ENCODE measurements around the gene NFKBIL1.

The NFKBIL1 gene

GRCh38 chr6:31529329-31530150 lies 17.9 kb upstream of the NFKBIL1 start:
- Histone ChIP-seq H3K9me3 (ENCODE audit: control insufficient read depth, low read length) (no peaks in the 10 kb centered on the region), H3K4me3 (ENCODE audit: low read length) (no peak overlapping the region), H3K4me1 (ENCODE audit: control insufficient read depth, insufficient read depth, low read length) (peaks cover 8% of the 10 kb centered on the region), H3K36me3 (ENCODE audit: control insufficient read depth, insufficient read depth, low read length) (peaks cover 16% of the 10 kb centered on the region), H3K9ac (ENCODE audit: low read length) (no peak overlapping the region), H3K27me3 (ENCODE audit: control insufficient read depth, insufficient read depth, low read length) (no peaks in the 10 kb centered on the region)

DNA sequence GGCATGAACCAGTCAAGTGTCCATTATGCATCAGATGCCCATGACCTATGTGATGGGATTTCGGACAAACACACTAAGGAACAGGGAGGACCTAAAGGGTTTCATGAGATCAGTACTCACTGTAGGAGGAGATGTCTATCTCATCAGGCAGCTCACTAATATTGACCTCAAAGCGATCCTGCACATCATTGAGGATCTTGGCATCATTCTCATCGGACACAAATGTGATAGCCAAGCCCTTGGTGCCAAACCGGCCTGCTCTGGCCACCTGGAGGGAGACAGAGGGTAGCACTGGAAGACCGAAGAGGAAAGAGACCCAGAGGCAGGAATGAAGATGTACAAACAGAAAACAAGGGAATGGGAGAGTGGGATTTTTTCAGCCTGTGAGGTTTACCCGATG lies 16.7 kb upstream of the NFKBIL1 start:
- H3K4me1 ChIP-seq (ENCODE audit: control insufficient read depth, insufficient read depth, low read length) = peaks cover 7% of the 10 kb centered on the region
- H3K27me3 ChIP-seq (ENCODE audit: control insufficient read depth, insufficient read depth, low read length) = no peaks in the 10 kb centered on the region
- H3K4me3 ChIP-seq (ENCODE audit: low read length) = no peak overlapping the region
- no peaks in the 10 kb centered on the region for H3K9me3 ChIP-seq (ENCODE audit: control insufficient read depth, low read length)
- H3K9ac ChIP-seq (ENCODE audit: low read length) = no peak overlapping the region
- H3K36me3 ChIP-seq (ENCODE audit: control insufficient read depth, insufficient read depth, low read length) = peaks cover 16% of the 10 kb centered on the region

- Histone ChIP-seq H3K9me3 (ENCODE audit: control insufficient read depth, low read length) (no peaks in the 10 kb centered on the region), H3K4me1 (ENCODE audit: control insufficient read depth, insufficient read depth, low read length) (peaks cover 2% of the 10 kb centered on the region), H3K27me3 (ENCODE audit: control insufficient read depth, insufficient read depth, low read length) (no peaks in the 10 kb centered on the region), H3K36me3 (ENCODE audit: control insufficient read depth, insufficient read depth, low read length) (peaks cover 21% of the 10 kb centered on the region), H3K4me3 (ENCODE audit: low read length) (no peak overlapping the region), H3K9ac (ENCODE audit: low read length) (no peak overlapping the region)
Observed at GRCh38 chr6:31531162-31531561, 16.2 kb upstream of the NFKBIL1 start.

GRCh38 chr6:31531771-31532643 lies 15.4 kb upstream of the NFKBIL1 start:
- Histone ChIP-seq H3K4me1 (ENCODE audit: control insufficient read depth, insufficient read depth, low read length) (no peaks in the 10 kb centered on the region), H3K27me3 (ENCODE audit: control insufficient read depth, insufficient read depth, low read length) (no peaks in the 10 kb centered on the region), H3K4me3 (ENCODE audit: low read length) (no peak overlapping the region), H3K36me3 (ENCODE audit: control insufficient read depth, insufficient read depth, low read length) (peaks cover 23% of the 10 kb centered on the region), H3K9me3 (ENCODE audit: control insufficient read depth, low read length) (no peaks in the 10 kb centered on the region), H3K9ac (ENCODE audit: low read length) (no peak overlapping the region)

DNA sequence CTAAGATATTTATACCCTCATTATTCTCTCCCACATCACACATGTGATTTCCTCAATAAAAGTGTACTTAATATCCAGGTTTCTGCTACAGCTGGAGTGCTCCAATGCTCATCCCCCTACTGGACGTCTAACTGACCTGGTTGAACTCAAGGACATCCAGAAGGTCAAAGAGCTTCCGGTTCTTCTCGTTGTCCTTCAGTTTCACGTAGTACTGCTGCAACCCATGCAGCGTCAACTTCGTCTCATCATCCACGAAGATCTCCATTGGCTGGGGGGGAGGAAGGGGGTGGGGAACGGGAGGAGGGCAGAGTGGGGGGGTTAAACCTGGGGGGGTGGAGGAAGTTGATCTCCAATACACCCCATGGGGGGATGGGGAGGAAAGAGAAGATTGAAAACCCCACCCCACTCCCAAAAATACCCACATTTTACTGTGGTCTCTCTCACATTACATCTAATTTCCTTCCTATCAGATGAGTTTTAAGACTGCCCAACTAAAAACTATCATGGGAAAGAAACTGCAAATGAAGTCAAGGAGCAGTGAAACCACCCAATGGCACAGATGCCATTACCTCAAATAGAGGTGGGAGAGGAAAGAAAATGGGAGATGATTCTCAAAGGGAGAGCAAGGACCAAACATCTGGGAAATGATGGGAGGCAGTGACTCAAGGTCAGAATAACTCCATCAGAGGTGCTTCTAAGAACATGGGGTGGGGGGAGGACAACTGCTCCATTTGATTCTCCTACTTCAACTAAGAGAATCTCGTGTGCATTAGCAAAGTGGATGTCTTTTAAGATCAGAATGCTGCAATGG lies 14.6 kb upstream of the NFKBIL1 start:
- no peaks in the 10 kb centered on the region for H3K27me3 ChIP-seq (ENCODE audit: control insufficient read depth, insufficient read depth, low read length)
- no peaks in the 10 kb centered on the region for H3K9me3 ChIP-seq (ENCODE audit: control insufficient read depth, low read length)
- no peak overlapping the region for H3K9ac ChIP-seq (ENCODE audit: low read length)
- no peak overlapping the region for H3K4me3 ChIP-seq (ENCODE audit: low read length)
- no peaks in the 10 kb centered on the region for H3K4me1 ChIP-seq (ENCODE audit: control insufficient read depth, insufficient read depth, low read length)
- H3K36me3 ChIP-seq (ENCODE audit: control insufficient read depth, insufficient read depth, low read length) = peaks cover 23% of the 10 kb centered on the region

DNA sequence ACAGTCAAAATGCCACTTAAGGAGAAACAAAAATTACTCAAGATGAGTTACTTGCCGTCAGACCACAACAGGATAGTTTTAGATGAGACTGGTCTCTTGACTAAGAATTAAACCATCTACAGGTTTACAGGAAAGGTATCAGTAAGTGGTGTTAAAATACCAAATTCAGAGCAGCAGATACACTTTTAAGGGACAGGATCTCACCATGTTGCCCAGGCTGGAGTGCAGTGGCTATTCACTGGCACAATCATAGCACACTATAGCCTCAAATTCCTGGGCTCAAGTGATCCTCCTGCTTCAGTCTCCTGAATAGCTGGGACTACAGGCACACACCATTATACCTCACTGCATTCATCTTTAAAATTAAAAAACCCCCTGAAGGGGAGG lies 14.0 kb upstream of the NFKBIL1 start:
- peaks cover 23% of the 10 kb centered on the region for H3K36me3 ChIP-seq (ENCODE audit: control insufficient read depth, insufficient read depth, low read length)
- H3K4me3 ChIP-seq (ENCODE audit: low read length) = no peak overlapping the region
- no peaks in the 10 kb centered on the region for H3K9me3 ChIP-seq (ENCODE audit: control insufficient read depth, low read length)
- H3K4me1 ChIP-seq (ENCODE audit: control insufficient read depth, insufficient read depth, low read length) = peaks cover 2% of the 10 kb centered on the region
- H3K9ac ChIP-seq (ENCODE audit: low read length) = no peak overlapping the region
- H3K27me3 ChIP-seq (ENCODE audit: control insufficient read depth, insufficient read depth, low read length) = no peaks in the 10 kb centered on the region

GRCh38 chr6:31534011-31534410 lies 13.4 kb upstream of the NFKBIL1 start:
- peaks cover 23% of the 10 kb centered on the region for H3K36me3 ChIP-seq (ENCODE audit: control insufficient read depth, insufficient read depth, low read length)
- H3K9me3 ChIP-seq (ENCODE audit: control insufficient read depth, low read length) = no peaks in the 10 kb centered on the region
- no peaks in the 10 kb centered on the region for H3K27me3 ChIP-seq (ENCODE audit: control insufficient read depth, insufficient read depth, low read length)
- no peak overlapping the region for H3K9ac ChIP-seq (ENCODE audit: low read length)
- H3K4me3 ChIP-seq (ENCODE audit: low read length) = no peak overlapping the region
- peaks cover 8% of the 10 kb centered on the region for H3K4me1 ChIP-seq (ENCODE audit: control insufficient read depth, insufficient read depth, low read length)

- no peak overlapping the region for H3K9ac ChIP-seq (ENCODE audit: low read length)
- H3K36me3 ChIP-seq (ENCODE audit: control insufficient read depth, insufficient read depth, low read length) = peaks cover 23% of the 10 kb centered on the region
- H3K9me3 ChIP-seq (ENCODE audit: control insufficient read depth, low read length) = no peaks in the 10 kb centered on the region
- H3K4me1 ChIP-seq (ENCODE audit: control insufficient read depth, insufficient read depth, low read length) = peaks cover 14% of the 10 kb centered on the region
- H3K4me3 ChIP-seq (ENCODE audit: low read length) = no peak overlapping the region
- no peaks in the 10 kb centered on the region for H3K27me3 ChIP-seq (ENCODE audit: control insufficient read depth, insufficient read depth, low read length)
Observed at GRCh38 chr6:31534521-31535040, 12.8 kb upstream of the NFKBIL1 start.

GRCh38 chr6:31535538-31536324 lies 11.7 kb upstream of the NFKBIL1 start:
- Histone ChIP-seq H3K36me3 (ENCODE audit: control insufficient read depth, insufficient read depth, low read length) (peaks cover 18% of the 10 kb centered on the region), H3K9me3 (ENCODE audit: control insufficient read depth, low read length) (no peaks in the 10 kb centered on the region), H3K27me3 (ENCODE audit: control insufficient read depth, insufficient read depth, low read length) (no peaks in the 10 kb centered on the region), H3K4me1 (ENCODE audit: control insufficient read depth, insufficient read depth, low read length) (peaks cover 24% of the 10 kb centered on the region), H3K9ac (ENCODE audit: low read length) (peak overlapping the region; percentile 26), H3K4me3 (ENCODE audit: low read length) (no peak overlapping the region)

- Histone ChIP-seq H3K4me1 (ENCODE audit: control insufficient read depth, insufficient read depth, low read length) (peaks cover 30% of the 10 kb centered on the region), H3K9me3 (ENCODE audit: control insufficient read depth, low read length) (no peaks in the 10 kb centered on the region), H3K4me3 (ENCODE audit: low read length) (no peak overlapping the region), H3K27me3 (ENCODE audit: control insufficient read depth, insufficient read depth, low read length) (no peaks in the 10 kb centered on the region), H3K9ac (ENCODE audit: low read length) (peak overlapping the region; percentile 90), H3K36me3 (ENCODE audit: control insufficient read depth, insufficient read depth, low read length) (peaks cover 8% of the 10 kb centered on the region)
Observed at GRCh38 chr6:31538805-31539400, 8.5 kb upstream of the NFKBIL1 start.

- H3K27me3 ChIP-seq (ENCODE audit: control insufficient read depth, insufficient read depth, low read length) = no peaks in the 10 kb centered on the region
- H3K9me3 ChIP-seq (ENCODE audit: control insufficient read depth, low read length) = no peaks in the 10 kb centered on the region
- peak overlapping the region; percentile 96 for H3K4me3 ChIP-seq (ENCODE audit: low read length)
- peak overlapping the region; percentile 90 for H3K9ac ChIP-seq (ENCODE audit: low read length)
- H3K36me3 ChIP-seq (ENCODE audit: control insufficient read depth, insufficient read depth, low read length) = peaks cover 7% of the 10 kb centered on the region
- peaks cover 30% of the 10 kb centered on the region for H3K4me1 ChIP-seq (ENCODE audit: control insufficient read depth, insufficient read depth, low read length)
Observed at GRCh38 chr6:31540640-31541039, 6.8 kb upstream of the NFKBIL1 start.
